HG03439 (cell line): ENCODE measurements around the gene CDKN2AIP.
"Not testable (repeated sequence)": the region's sequence is repeated elsewhere in the genome, so short reads cannot be mapped to it uniquely, and the experiment has no call there.

ENCODE experiments used
- ATAC-seq: cut with Tn5 transposase; IDR thresholded peaks from one replicate; pipeline ENCODE4 v1.9.1; 2021; ENCODE audit warnings: mild to moderate bottlenecking, moderate library complexity; ENCODE audit not compliant: unreplicated experiment

The CDKN2AIP gene

GRCh38 chr4:183413234-183414200, 30.9 kb upstream of the CDKN2AIP start:
- ATAC-seq: no peak

DNA sequence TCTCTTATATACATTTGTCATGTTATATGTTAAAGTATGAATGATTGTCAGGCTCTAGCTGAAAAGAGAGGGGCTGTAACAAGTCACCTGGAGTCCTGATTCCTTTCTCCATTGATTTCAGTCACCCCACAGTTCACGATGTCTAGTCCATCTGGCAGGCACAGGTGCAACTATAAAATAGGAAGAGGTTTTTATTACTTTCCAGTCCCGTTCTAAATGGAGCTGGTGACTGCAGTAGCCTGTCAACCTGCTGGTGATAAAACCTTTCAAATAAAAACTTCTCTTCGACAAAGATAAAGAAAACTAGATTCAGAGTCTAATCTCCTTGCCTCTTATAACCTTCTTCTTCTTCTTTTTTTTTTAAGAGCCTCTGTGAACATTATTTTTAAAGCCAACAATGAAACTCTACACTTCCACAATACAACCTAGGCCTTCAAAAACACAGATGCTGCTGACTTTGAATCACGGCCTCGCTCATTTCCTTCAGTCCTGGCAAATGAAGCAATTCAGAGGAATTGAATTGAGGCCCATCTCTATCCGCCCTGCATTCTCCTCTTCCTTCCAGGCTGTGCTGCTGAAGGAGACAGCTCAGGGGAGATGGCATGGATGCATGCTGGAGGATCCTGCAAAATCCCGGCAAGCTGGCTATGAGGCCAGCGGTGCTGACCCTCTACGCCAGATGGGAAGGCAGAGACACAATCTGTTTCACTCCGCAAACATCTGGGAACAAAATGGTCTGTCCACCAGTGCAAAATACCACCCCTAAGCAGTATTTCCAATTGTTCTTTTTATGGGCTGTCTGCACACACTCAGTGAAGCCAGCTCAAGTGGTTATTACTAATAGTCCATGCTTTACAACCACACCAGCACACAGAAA, 27.3 kb upstream of the CDKN2AIP start:
- ATAC-seq: no peak

- no peak for ATAC-seq
Observed at GRCh38 chr4:183422962-183423631, 21.3 kb upstream of the CDKN2AIP start.

- no peak for ATAC-seq
Observed at GRCh38 chr4:183424109-183424744, 20.2 kb upstream of the CDKN2AIP start.

GRCh38 chr4:183426507-183426906, 17.9 kb upstream of the CDKN2AIP start:
- ATAC-seq: no peak

DNA sequence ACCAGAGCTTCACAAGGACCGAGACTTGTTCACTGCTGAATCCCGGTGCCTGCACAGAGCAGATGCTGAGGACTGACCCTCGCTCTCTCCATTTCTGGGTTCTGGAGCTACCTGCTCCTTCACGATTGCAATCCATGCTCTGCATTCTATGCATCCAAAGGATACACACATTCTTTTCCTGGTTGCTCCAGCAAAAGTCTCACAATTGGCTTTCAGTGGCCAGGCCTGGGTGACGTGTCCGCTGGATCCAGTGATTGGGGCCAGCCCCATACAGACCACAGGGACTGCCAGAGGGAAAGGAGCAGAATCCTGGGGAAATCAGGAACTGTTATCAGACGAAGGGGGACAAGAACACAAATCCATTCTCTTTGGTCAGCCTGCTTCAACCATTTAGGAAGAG, 14.9 kb upstream of the CDKN2AIP start:
- ATAC-seq: no peak

- no peak for ATAC-seq
Observed at GRCh38 chr4:183430317-183430993, 14.0 kb upstream of the CDKN2AIP start.

- ATAC-seq: no peak
Observed at GRCh38 chr4:183430994-183431347, 13.5 kb upstream of the CDKN2AIP start.

GRCh38 chr4:183431614-183432013, 12.8 kb upstream of the CDKN2AIP start:
- ATAC-seq: no peak

GRCh38 chr4:183433183-183433582, 11.3 kb upstream of the CDKN2AIP start:
- ATAC-seq: not testable (repeated sequence)

- no peak for ATAC-seq
Observed at GRCh38 chr4:183434264-183434663, 10.2 kb upstream of the CDKN2AIP start.

DNA sequence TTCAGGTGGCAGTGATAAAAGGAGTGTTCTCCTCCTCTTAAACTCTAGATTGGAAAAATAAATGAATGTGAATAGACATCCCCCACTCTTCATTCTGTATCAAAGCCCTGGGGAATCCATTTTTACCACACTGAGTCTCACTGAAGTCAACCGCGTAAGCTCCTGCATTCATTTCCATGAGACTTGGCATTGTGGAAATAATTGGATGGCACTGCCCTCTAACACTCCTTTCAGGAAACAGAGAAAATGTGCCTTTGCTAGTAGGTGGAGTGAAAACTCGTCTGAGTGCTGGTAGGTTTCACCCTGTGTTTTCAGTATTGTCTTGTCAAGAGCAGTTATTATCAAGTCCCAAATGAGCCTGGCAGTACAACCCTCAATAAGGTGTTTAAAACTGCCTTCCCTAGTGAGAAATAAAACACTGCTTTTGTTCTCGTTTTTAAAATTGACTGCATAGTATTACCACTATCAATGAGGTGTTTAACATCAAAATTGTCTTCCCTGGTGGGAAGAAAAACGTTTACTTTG, 9.7 kb upstream of the CDKN2AIP start:
- ATAC-seq: no peak

DNA sequence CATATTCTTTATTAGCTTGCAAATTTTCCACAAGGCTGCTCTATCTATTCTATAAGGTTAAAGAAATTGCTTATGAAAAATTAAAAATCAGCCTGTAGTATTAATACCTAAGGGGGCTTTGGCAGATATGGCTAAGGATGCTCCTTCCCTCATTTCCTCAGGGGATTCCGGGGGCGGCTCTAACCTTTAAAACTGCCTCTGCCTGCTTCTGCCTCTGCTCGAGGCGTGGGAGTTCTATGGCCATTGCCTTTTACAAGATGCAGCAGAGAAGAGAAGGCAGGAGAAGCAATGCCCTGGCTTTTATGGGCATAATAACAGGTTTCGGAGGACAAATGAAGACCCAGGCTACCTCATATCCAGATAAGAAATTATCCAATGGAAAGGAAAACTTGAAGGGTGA, 8.6 kb upstream of the CDKN2AIP start:
- no peak for ATAC-seq

GRCh38 chr4:183436417-183436816, 8.0 kb upstream of the CDKN2AIP start:
- no peak for ATAC-seq

DNA sequence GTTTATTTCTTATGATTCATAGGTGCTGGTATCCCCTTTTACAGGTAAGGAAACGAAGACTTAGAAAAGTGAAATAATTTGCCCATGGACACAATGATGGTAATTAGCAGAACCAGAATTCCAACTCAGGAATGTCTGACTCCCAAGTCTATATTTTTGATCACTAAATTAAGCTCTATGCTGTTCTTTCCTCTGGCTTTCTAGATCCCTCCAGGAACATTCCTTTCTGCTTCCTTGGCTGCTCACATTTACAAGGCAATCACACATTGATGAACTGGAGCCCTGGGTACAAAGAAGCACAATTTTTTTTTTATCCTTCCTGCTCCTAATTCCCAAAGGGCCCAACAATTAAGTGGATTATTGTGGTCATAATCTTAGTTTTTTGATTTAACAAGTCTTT, 7.0 kb upstream of the CDKN2AIP start:
- no peak for ATAC-seq

GRCh38 chr4:183438458-183439113, 5.8 kb upstream of the CDKN2AIP start:
- ATAC-seq: no peak

- no peak for ATAC-seq
Observed at GRCh38 chr4:183441276-183441675, 3.2 kb upstream of the CDKN2AIP start.

GRCh38 chr4:183443655-183444213, 702 bp upstream of the CDKN2AIP start:
- no peak for ATAC-seq

DNA sequence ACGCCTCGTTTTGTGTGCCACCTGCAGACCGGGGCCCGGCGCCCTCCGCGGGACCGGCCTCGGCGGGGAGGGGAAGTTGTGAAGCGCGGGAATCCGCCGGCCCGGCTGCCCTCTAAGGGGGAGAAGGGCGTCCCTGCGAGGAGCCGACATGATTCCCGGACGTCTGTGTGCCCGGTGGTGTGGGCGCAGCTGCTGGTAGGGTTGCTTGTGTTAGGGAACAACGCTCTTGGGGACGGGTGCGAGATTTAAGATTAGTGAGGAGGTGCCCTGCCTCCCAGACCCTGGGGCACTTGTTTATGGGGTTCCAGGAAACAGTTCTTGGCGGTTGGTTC, 627 bp downstream of the CDKN2AIP start:
- ATAC-seq: peak; percentile 21
